GM18499 (cell line): ENCODE data around the gene PRELID1.

Experiments
- ATAC-seq: cut with Tn5 transposase; IDR thresholded peaks from one replicate; pipeline ENCODE4 v1.9.1; 2021; ENCODE audit warnings: moderate number of reproducible peaks; ENCODE audit not compliant: insufficient read depth, unreplicated experiment

The PRELID1 gene

GRCh38 chr5:177354256-177354655 lies 50.7 kb downstream of the PRELID1 start:
- ATAC-seq = no peak

- no peak for ATAC-seq
These were observed 51.1 kb downstream of the PRELID1 start for GRCh38 chr5:177354711-177355110.

GRCh38 chr5:177355162-177355867 lies 51.7 kb downstream of the PRELID1 start:
- ATAC-seq = no peak

- ATAC-seq = no peak
These were observed 52.2 kb downstream of the PRELID1 start for GRCh38 chr5:177355868-177356168.
